Mucosa of descending colon (tissue), 3 donors: ENCODE measurements around the gene DMXL2. TPM values are rescaled to one million over a fixed set of nuclear protein-coding genes. Genes with fewer than 3 reads are reported as not detected.
"Not testable (repeated sequence)": the region's sequence is repeated elsewhere in the genome, so short reads cannot be mapped to it uniquely, and the experiment has no call there.

Experiments
- ATAC-seq: fragments of 200-7000 bp; cut with Tn5 transposase; one replicate; pipeline ENCODE4 v1.9.1; 2020; ENCODE audit warnings: mild to moderate bottlenecking, moderate library complexity
- DNase-seq, 3 donors: peaks; one replicate each; pipeline ENCODE4 v3.0.0-alpha.2; 2020
- H3K36me3 ChIP-seq: fragments of 200-600 bp; one replicate; pipeline ENCODE4 v1.8.0; 2021; ENCODE audit warnings: low read depth, mild to moderate bottlenecking
- H3K4me1 ChIP-seq: fragments of 200-600 bp; one replicate; pipeline ENCODE4 v1.8.0; 2021; ENCODE audit warnings: low read depth, mild to moderate bottlenecking
- H3K4me3 ChIP-seq: fragments of 200-600 bp; one replicate; pipeline ENCODE4 v1.8.0; 2021; ENCODE audit warnings: mild to moderate bottlenecking
- H3K9me3 ChIP-seq: fragments of 200-600 bp; one replicate; pipeline ENCODE4 v1.8.0; 2021; ENCODE audit warnings: mild to moderate bottlenecking
- intact Hi-C, 2 donors: fragments of 100-400 bp; cut with DNase I in 1 of 2; cut with micrococcal nuclease in 1 of 2; formaldehyde crosslinking; loops; one replicate each; pipeline versions ENCODE4 v1.11.0 to v1.11.1; 2022; cut with DNase I, micrococcal nuclease
- total RNA-seq, 3 donors: library from RNA; stranded (reverse); fragmentation: NEBNext Ultra II Directional in 2 of 3; extraction: Animal tissue kit (Norgen Biotek cat#: 25700) in 2 of 3; gene quantifications; one replicate each; pipeline versions ENCODE4 v1.2.1 to v1.2.4, GENCODE V29; 2021 to 2023
- TF ChIP-seq, protein P1 (sequence below): fragments of 200-600 bp; IDR thresholded peaks from one replicate; pipeline ENCODE4 v1.8.0; 2022; ENCODE audit warnings: antibody characterized with exemption, mild to moderate bottlenecking
- donor health status: DM: no; HTN: no; CAD: no; lungs with moderate emphysema.
- donor health status: DM: no; HTN: no; CAD: no.
- donor health status: DM: no; HTN: yes; CAD: no.

The DMXL2 gene
- total RNA-seq, 3 donors from 2014 or later = 36.5 to 45.5 (median 43.0) TPM

DNA sequence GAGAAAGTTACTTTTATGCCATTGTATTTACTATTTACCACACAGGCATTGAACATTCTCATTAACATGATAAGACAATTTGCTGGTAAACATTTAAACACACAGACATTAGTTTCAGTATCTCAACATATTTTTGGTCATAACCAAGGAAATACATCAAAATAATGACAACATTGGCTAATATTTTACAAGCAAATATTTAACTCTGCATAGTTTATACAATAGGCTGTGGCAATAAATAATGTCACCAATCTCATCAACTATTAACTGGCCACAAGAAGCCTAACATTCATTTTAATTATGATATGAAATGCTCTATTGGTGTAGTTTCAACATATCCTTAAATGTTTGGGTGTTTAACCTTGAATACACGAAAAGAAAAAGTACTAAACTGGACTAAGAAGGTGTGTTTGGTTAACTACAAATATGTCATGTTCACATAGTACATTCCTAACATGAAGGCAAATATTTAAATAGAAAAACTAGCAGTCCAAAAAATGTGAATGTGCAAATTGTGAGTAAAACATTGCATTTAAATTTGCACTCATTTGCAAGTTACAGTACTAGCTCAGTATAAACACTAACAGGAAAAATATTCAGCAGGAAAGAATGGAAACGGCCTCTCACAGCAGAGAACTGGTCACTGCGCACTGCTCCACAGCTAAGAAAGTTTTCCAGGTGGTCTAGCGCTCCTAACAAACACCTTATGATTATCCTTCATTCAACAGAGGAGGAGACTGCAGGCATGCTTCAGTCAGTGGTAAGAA is 174.5 kb downstream of the DMXL2 start:
- Histone ChIP-seq H3K9me3 (no peaks in the 10 kb centered on the region), H3K4me1 (no peaks in the 10 kb centered on the region), H3K36me3 (peaks cover 5% of the 10 kb centered on the region), H3K4me3 (no peak overlapping the region)
- intact Hi-C loops = no loop called here
- ATAC-seq (no peak), DNase-seq (no peak)
- TF ChIP-seq, protein P1, sequence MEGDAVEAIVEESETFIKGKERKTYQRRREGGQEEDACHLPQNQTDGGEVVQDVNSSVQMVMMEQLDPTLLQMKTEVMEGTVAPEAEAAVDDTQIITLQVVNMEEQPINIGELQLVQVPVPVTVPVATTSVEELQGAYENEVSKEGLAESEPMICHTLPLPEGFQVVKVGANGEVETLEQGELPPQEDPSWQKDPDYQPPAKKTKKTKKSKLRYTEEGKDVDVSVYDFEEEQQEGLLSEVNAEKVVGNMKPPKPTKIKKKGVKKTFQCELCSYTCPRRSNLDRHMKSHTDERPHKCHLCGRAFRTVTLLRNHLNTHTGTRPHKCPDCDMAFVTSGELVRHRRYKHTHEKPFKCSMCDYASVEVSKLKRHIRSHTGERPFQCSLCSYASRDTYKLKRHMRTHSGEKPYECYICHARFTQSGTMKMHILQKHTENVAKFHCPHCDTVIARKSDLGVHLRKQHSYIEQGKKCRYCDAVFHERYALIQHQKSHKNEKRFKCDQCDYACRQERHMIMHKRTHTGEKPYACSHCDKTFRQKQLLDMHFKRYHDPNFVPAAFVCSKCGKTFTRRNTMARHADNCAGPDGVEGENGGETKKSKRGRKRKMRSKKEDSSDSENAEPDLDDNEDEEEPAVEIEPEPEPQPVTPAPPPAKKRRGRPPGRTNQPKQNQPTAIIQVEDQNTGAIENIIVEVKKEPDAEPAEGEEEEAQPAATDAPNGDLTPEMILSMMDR = no peak

GRCh38 chr15:51446029-51446744 is 176.4 kb downstream of the DMXL2 start:
- H3K36me3 ChIP-seq, DNase-seq, H3K4me3 ChIP-seq, H3K9me3 ChIP-seq, ATAC-seq, intact Hi-C loops, H3K4me1 ChIP-seq: not testable (repeated sequence)

DNA sequence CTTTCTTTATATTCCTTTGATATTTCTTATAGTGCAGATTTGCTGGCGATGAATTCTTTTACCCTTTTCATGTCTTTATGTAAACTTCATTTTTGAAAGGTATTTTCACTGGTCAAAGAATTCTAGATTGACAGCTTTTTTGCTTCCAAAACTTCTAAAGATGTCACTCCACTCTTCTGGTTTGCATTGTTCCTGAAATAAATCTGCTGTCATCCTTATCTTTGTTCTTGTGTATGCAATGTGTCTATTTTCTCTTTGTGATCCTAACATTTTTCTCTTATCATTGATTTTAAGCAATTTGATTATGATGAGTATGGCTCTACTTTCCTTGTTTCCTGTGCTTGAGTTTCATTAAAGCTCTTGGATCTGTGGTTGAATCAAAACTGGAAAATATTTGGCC is 177.8 kb downstream of the DMXL2 start:
- Histone ChIP-seq H3K36me3 (peaks cover 5% of the 10 kb centered on the region), H3K9me3 (no peaks in the 10 kb centered on the region), H3K4me1 (no peaks in the 10 kb centered on the region), H3K4me3 (no peak overlapping the region)
- intact Hi-C loops = no loop called here
- no peak for DNase-seq
- no peak for ATAC-seq
- TF ChIP-seq, protein P1 = no peak

DNA sequence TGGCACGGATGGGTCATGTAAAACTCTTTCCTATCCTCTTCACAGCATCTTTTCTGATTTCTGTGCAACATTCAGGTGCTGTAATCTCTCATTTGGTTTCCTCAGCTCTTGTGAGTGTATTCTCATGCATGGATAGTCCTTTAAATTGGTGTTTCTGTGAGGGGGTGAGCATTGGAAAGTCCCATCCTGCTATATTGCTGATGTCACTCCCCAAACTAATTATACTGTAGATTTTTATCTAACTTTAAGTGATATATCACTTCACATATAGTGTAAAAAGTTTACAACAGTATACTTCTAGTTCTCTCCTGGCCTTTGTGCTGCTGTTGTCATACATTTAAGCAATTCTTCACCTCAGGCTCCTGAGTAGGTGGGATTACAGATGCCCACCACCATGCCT is 178.5 kb downstream of the DMXL2 start:
- Histone ChIP-seq H3K9me3 (no peaks in the 10 kb centered on the region), H3K4me3 (no peak overlapping the region), H3K4me1 (no peaks in the 10 kb centered on the region), H3K36me3 (peaks cover 4% of the 10 kb centered on the region)
- ATAC-seq (no peak), DNase-seq (no peak)
- intact Hi-C loops = no loop called here
- TF ChIP-seq, protein P1 = no peak

- H3K4me3 ChIP-seq = no peak overlapping the region
- H3K9me3 ChIP-seq = no peaks in the 10 kb centered on the region
- no peaks in the 10 kb centered on the region for H3K4me1 ChIP-seq
- intact Hi-C loops = no loop called here
- TF ChIP-seq, protein P1 = no peak
- no peak for DNase-seq
- H3K36me3 ChIP-seq = no peaks in the 10 kb centered on the region
- ATAC-seq = no peak
Observed at GRCh38 chr15:51443282-51443914, 179.2 kb downstream of the DMXL2 start.

- no peak overlapping the region for H3K4me3 ChIP-seq
- TF ChIP-seq, protein P1 = no peak
- ATAC-seq = no peak
Observed at GRCh38 chr15:51438526-51438925, 184.0 kb downstream of the DMXL2 start.

More at GRCh38 chr15:51438526-51438925, 184.0 kb downstream of the DMXL2 start:
- Histone ChIP-seq H3K4me1 (no peaks in the 10 kb centered on the region), H3K9me3 (no peaks in the 10 kb centered on the region), H3K36me3 (no peaks in the 10 kb centered on the region)
- intact Hi-C loops = no loop called here
- DNase-seq = no peak
